Muscle layer of duodenum (tissue), 2 donors: Measurements from ENCODE around the gene RBM46.

Experiments
- H3K27ac ChIP-seq: one replicate; pipeline ENCODE4 v1.7.0; 2013; ENCODE audit warnings: mild to moderate bottlenecking, low read length
- H3K27me3 ChIP-seq: one replicate; pipeline ENCODE4 v1.7.0; 2013; ENCODE audit warnings: low read depth, mild to moderate bottlenecking, control low read depth, low read length
- H3K36me3 ChIP-seq, 2 donors: one replicate each; pipeline ENCODE4 v1.7.0; 2013; ENCODE audit warnings: low read length in 2 of 2, control low read depth in 1 of 2, mild to moderate bottlenecking in 1 of 2; ENCODE audit not compliant: insufficient read depth in 2 of 2, control insufficient read depth in 1 of 2
- H3K4me1 ChIP-seq, 2 donors: one replicate each; pipeline ENCODE4 v1.7.0; 2013; ENCODE audit warnings: low read length in 2 of 2, mild to moderate bottlenecking in 2 of 2, control low read depth in 1 of 2, moderate library complexity in 1 of 2; ENCODE audit not compliant: insufficient read depth in 2 of 2, control insufficient read depth in 1 of 2
- H3K4me3 ChIP-seq, 2 donors: one replicate each; pipeline ENCODE4 v1.7.0; 2013; ENCODE audit warnings: low read length in 2 of 2, low read depth in 1 of 2, mild to moderate bottlenecking in 1 of 2
- H3K9me3 ChIP-seq, 2 donors: one replicate each; pipeline ENCODE4 v1.7.0; 2013; ENCODE audit warnings: low read length in 2 of 2, control low read depth in 1 of 2, mild to moderate bottlenecking in 1 of 2; ENCODE audit not compliant: control insufficient read depth in 1 of 2
- donor health status: healthy.

RBM46 gene

GRCh38 chr4:154781126-154781982, at the start of gene RBM46:
Gene RBM46, plus strand, starts transcription at chr4:154781272. Its CDS starts 15,481 bp downstream, at chr4:154796753.
- no peaks in the 10 kb centered on the region for H3K9me3 ChIP-seq
- peaks cover 0 to 4% of the 10 kb centered on the region in 2 donors for H3K4me1 ChIP-seq
- no peaks in the 10 kb centered on the region for H3K27me3 ChIP-seq
- H3K36me3 ChIP-seq = no peaks in the 10 kb centered on the region
- H3K27ac ChIP-seq = no peak within 1 kb of the TSS
- peak within 1 kb of the TSS in 1 of 2 donors; percentile 43 for H3K4me3 ChIP-seq

- Histone ChIP-seq H3K27me3 (no peaks in the 10 kb centered on the region), H3K36me3 (no peaks in the 10 kb centered on the region), H3K4me1 (no peaks in the 10 kb centered on the region), H3K9me3 (no peaks in the 10 kb centered on the region), H3K4me3 (no peak overlapping the region), H3K27ac (no peak overlapping the region)
These were observed 49.3 kb upstream of the RBM46 start for GRCh38 chr4:154731756-154732155.

- no peaks in the 10 kb centered on the region for H3K36me3 ChIP-seq
- H3K9me3 ChIP-seq = no peaks in the 10 kb centered on the region
- no peak overlapping the region for H3K27ac ChIP-seq
- H3K27me3 ChIP-seq = no peaks in the 10 kb centered on the region
- H3K4me3 ChIP-seq = no peak overlapping the region
- no peaks in the 10 kb centered on the region for H3K4me1 ChIP-seq
These were observed 48.4 kb upstream of the RBM46 start for GRCh38 chr4:154732669-154733068.

GRCh38 chr4:154736770-154737169, 44.3 kb upstream of the RBM46 start:
- Histone ChIP-seq H3K27me3 (no peaks in the 10 kb centered on the region), H3K4me3 (no peak overlapping the region), H3K36me3 (no peaks in the 10 kb centered on the region), H3K9me3 (no peaks in the 10 kb centered on the region), H3K27ac (no peak overlapping the region), H3K4me1 (no peaks in the 10 kb centered on the region)

GRCh38 chr4:154738426-154738825, 42.6 kb upstream of the RBM46 start:
- Histone ChIP-seq H3K4me1 (peaks cover 0 to 3% of the 10 kb centered on the region in 2 donors), H3K27me3 (peaks cover 4% of the 10 kb centered on the region), H3K27ac (no peak overlapping the region), H3K36me3 (no peaks in the 10 kb centered on the region), H3K4me3 (no peak overlapping the region), H3K9me3 (no peaks in the 10 kb centered on the region)

- Histone ChIP-seq H3K27me3 (peaks cover 6% of the 10 kb centered on the region), H3K36me3 (no peaks in the 10 kb centered on the region), H3K9me3 (no peaks in the 10 kb centered on the region), H3K4me1 (peaks cover 0 to 10% of the 10 kb centered on the region in 2 donors), H3K4me3 (no peak overlapping the region), H3K27ac (no peak overlapping the region)
These were observed 42.0 kb upstream of the RBM46 start for GRCh38 chr4:154739111-154739510.

GRCh38 chr4:154740462-154740861, 40.6 kb upstream of the RBM46 start:
- no peaks in the 10 kb centered on the region for H3K9me3 ChIP-seq
- no peak overlapping the region for H3K4me3 ChIP-seq
- peaks cover 15% of the 10 kb centered on the region for H3K27me3 ChIP-seq
- H3K27ac ChIP-seq = no peak overlapping the region
- peaks cover 0 to 15% of the 10 kb centered on the region in 2 donors for H3K4me1 ChIP-seq
- no peaks in the 10 kb centered on the region for H3K36me3 ChIP-seq

- H3K4me3 ChIP-seq = no peak overlapping the region
- H3K36me3 ChIP-seq = no peaks in the 10 kb centered on the region
- H3K27me3 ChIP-seq = peaks cover 17% of the 10 kb centered on the region
- no peak overlapping the region for H3K27ac ChIP-seq
- no peaks in the 10 kb centered on the region for H3K9me3 ChIP-seq
- peaks cover 0 to 15% of the 10 kb centered on the region in 2 donors for H3K4me1 ChIP-seq
These were observed 39.9 kb upstream of the RBM46 start for GRCh38 chr4:154741131-154741665.

- Histone ChIP-seq H3K27me3 (peaks cover 17% of the 10 kb centered on the region), H3K9me3 (no peaks in the 10 kb centered on the region), H3K36me3 (no peaks in the 10 kb centered on the region), H3K27ac (no peak overlapping the region), H3K4me3 (peak overlapping the region; percentile 28 to 50), H3K4me1 (peaks cover 0 to 15% of the 10 kb centered on the region in 2 donors)
These were observed 38.9 kb upstream of the RBM46 start for GRCh38 chr4:154741922-154742850.

GRCh38 chr4:154743683-154744340, 37.3 kb upstream of the RBM46 start, which contains the start of gene LRAT:
Gene LRAT, plus strand, starts transcription at chr4:154744000. Its CDS starts 327 bp downstream, at chr4:154744327.
- Histone ChIP-seq H3K36me3 (no peaks in the 10 kb centered on the region), H3K27ac (no peak within 1 kb of the TSS), H3K4me1 (peaks cover 0 to 15% of the 10 kb centered on the region in 2 donors), H3K9me3 (no peaks in the 10 kb centered on the region), H3K27me3 (peaks cover 17% of the 10 kb centered on the region), H3K4me3 (peak within 1 kb of the TSS; percentile 84 to 97)
